Fibroblast of lung (primary cell): ENCODE data around the gene FCGR3B. TPM values are rescaled to one million over a fixed set of nuclear protein-coding genes. Genes with fewer than 3 reads are reported as not detected.
"Not testable (repeated sequence)": the region's sequence is repeated elsewhere in the genome, so short reads cannot be mapped to it uniquely, and the experiment has no call there.

Experiments used
- DNase-seq, 2 donors: peaks; one replicate each; pipeline versions ENCODE4 v3.0.0 to v3.0.0-alpha.2; 2010; ENCODE audit warnings: low read depth in 2 of 2
- H2AFZ ChIP-seq: 2 replicates; pipeline ENCODE4 v1.5.1; 2012; ENCODE audit warnings: low read length, control low read depth, inconsistent platforms
- H3K27ac ChIP-seq: 2 replicates; pipeline ENCODE4 v1.5.1; 2011; ENCODE audit warnings: low read length, control low read depth; ENCODE audit not compliant: insufficient read depth
- H3K27me3 ChIP-seq: 2 replicates; pipeline ENCODE4 v1.5.1; 2011; ENCODE audit warnings: mild to moderate bottlenecking, low read length; ENCODE audit not compliant: control insufficient read depth, insufficient read depth
- H3K36me3 ChIP-seq: 2 replicates; pipeline ENCODE4 v1.5.1; 2011; ENCODE audit warnings: low read length; ENCODE audit not compliant: control insufficient read depth, insufficient read depth
- H3K4me1 ChIP-seq: 2 replicates; pipeline ENCODE4 v1.5.1; 2011; ENCODE audit warnings: low read length; ENCODE audit not compliant: control insufficient read depth, insufficient read depth; ENCODE audit errors: extremely low read depth
- H3K4me2 ChIP-seq: 2 replicates; pipeline ENCODE4 v1.5.1; 2011; ENCODE audit warnings: low read length, control low read depth; ENCODE audit not compliant: insufficient read depth; ENCODE audit errors: extremely low read depth
- H3K4me3 ChIP-seq, 4 experiments: fragments of 200-600 bp in 1 of 4; sonication (generic) in 1 of 4; replicated peaks in 1 of 4; 2 replicates each; pipeline ENCODE4 v1.5.1; 2011 to 2016; ENCODE audit warnings: low read length in 4 of 4, low read depth in 3 of 4, mild to moderate bottlenecking in 3 of 4, control low read depth in 2 of 4, inconsistent platforms in 1 of 4, mixed read lengths in 1 of 4; ENCODE audit not compliant: insufficient read depth in 1 of 4; ENCODE audit errors: control extremely low read depth in 1 of 4
- H3K79me2 ChIP-seq: 2 replicates; pipeline ENCODE4 v1.5.1; 2012; ENCODE audit warnings: mild to moderate bottlenecking, low read length, inconsistent platforms; ENCODE audit not compliant: control insufficient read depth, insufficient read depth
- H3K9ac ChIP-seq: 2 replicates; pipeline ENCODE4 v1.5.1; 2011; ENCODE audit warnings: mild to moderate bottlenecking, low read length, control low read depth; ENCODE audit not compliant: insufficient read depth
- H3K9me3 ChIP-seq: 2 replicates; pipeline ENCODE4 v1.5.1; 2012; ENCODE audit warnings: low read depth, low read length; ENCODE audit not compliant: control insufficient read depth, insufficient read depth
- H4K20me1 ChIP-seq: 2 replicates; pipeline ENCODE4 v1.5.1; 2011; ENCODE audit warnings: low read length; ENCODE audit not compliant: control insufficient read depth, insufficient read depth; ENCODE audit errors: extremely low read depth
- polyA plus RNA-seq, 2 donors: library from polyadenylated mRNA; depleted of rRNA in 1 of 2; stranded (reverse) in 1 of 2; unstranded in 1 of 2; fragments of >200 nt; gene quantifications; 2 replicates each; pipeline ENCODE4 v1.2.1, GENCODE V29; 2011 to 2012; ENCODE audit warnings: missing spikeins in 1 of 2
- total RNA-seq: library from RNA; depleted of rRNA; stranded (reverse); fragments of >200 nt; gene quantifications from 2 replicates; pipeline ENCODE4 v1.2.1, GENCODE V29; 2014

FCGR3B gene
- total and polyA plus RNA-seq, 2 donors (not counting 1 experiment from before 2014, with no cell fraction given) = not detected

- DNase-seq, H3K9me3 ChIP-seq, H3K27me3 ChIP-seq, H3K4me3 ChIP-seq, H3K79me2 ChIP-seq, H3K27ac ChIP-seq, H3K36me3 ChIP-seq, H4K20me1 ChIP-seq, H3K4me1 ChIP-seq, H3K4me2 ChIP-seq, H2AFZ ChIP-seq, H3K9ac ChIP-seq: not testable (repeated sequence)
Measured at GRCh38 chr1:161663569-161663968, 32.6 kb upstream of the FCGR3B start.

GRCh38 chr1:161662684-161663339, 31.8 kb upstream of the FCGR3B start, which contains the start of gene FCGR2B:
Gene FCGR2B, plus strand, starts transcription at chr1:161663143. Its CDS starts 99 bp downstream, at chr1:161663242.
- not testable (repeated sequence) for H4K20me1 ChIP-seq, H3K79me2 ChIP-seq, H3K27me3 ChIP-seq, H3K27ac ChIP-seq, H3K4me3 ChIP-seq, H3K9ac ChIP-seq, H3K36me3 ChIP-seq, H3K4me1 ChIP-seq, H3K9me3 ChIP-seq, DNase-seq, H2AFZ ChIP-seq, H3K4me2 ChIP-seq

GRCh38 chr1:161661660-161662311, 30.8 kb upstream of the FCGR3B start:
- H3K27me3 ChIP-seq, H3K9me3 ChIP-seq, H2AFZ ChIP-seq, DNase-seq, H3K79me2 ChIP-seq, H3K4me3 ChIP-seq, H4K20me1 ChIP-seq, H3K9ac ChIP-seq, H3K27ac ChIP-seq, H3K36me3 ChIP-seq, H3K4me1 ChIP-seq, H3K4me2 ChIP-seq: not testable (repeated sequence)

- H3K27ac ChIP-seq, H4K20me1 ChIP-seq, H3K9me3 ChIP-seq, H3K4me3 ChIP-seq, H3K36me3 ChIP-seq, H3K27me3 ChIP-seq, H3K79me2 ChIP-seq, H3K4me2 ChIP-seq, H3K9ac ChIP-seq, H2AFZ ChIP-seq, H3K4me1 ChIP-seq, DNase-seq: not testable (repeated sequence)
Measured at GRCh38 chr1:161658524-161658923, 27.5 kb upstream of the FCGR3B start.

- not testable (repeated sequence) for H3K36me3 ChIP-seq, H4K20me1 ChIP-seq, DNase-seq, H3K27me3 ChIP-seq, H3K27ac ChIP-seq, H3K4me3 ChIP-seq, H3K9me3 ChIP-seq, H3K4me2 ChIP-seq, H2AFZ ChIP-seq, H3K9ac ChIP-seq, H3K4me1 ChIP-seq, H3K79me2 ChIP-seq
Measured at GRCh38 chr1:161653971-161654370, 23.0 kb upstream of the FCGR3B start.

- not testable (repeated sequence) for H3K4me2 ChIP-seq, H3K4me3 ChIP-seq, H3K79me2 ChIP-seq, H3K9me3 ChIP-seq, H3K4me1 ChIP-seq, H3K9ac ChIP-seq, DNase-seq, H4K20me1 ChIP-seq, H3K27ac ChIP-seq, H3K27me3 ChIP-seq, H3K36me3 ChIP-seq, H2AFZ ChIP-seq
Measured at GRCh38 chr1:161653541-161653940, 22.6 kb upstream of the FCGR3B start.
